Tibial nerve (tissue), 4 donors: ENCODE measurements around the gene SDK1.

Experiments
- CTCF ChIP-seq, 5 experiments: fragments of 200-600 bp in 3 of 5; fragments of 450-650 bp in 2 of 5; sonication (generic) in 3 of 5; IDR thresholded peaks; one replicate each; pipeline ENCODE4 v1.5.1; 2016 to 2019; ENCODE audit warnings: antibody characterized with exemption in 5 of 5, mild to moderate bottlenecking in 3 of 5, moderate library complexity in 2 of 5
- EP300 ChIP-seq, 2 donors: sonication (generic); formaldehyde crosslinking; IDR thresholded peaks; one replicate each; pipeline ENCODE4 v1.6.1; 2017; ENCODE audit warnings: antibody characterized with exemption in 2 of 2, mild to moderate bottlenecking in 1 of 2
- POLR2A ChIP-seq, 2 donors: fragments of 450-650 bp; IDR thresholded peaks; one replicate each; pipeline ENCODE4 v1.6.1; 2017; ENCODE audit warnings: antibody characterized with exemption in 2 of 2, mild to moderate bottlenecking in 2 of 2, moderate library complexity in 2 of 2

DNA sequence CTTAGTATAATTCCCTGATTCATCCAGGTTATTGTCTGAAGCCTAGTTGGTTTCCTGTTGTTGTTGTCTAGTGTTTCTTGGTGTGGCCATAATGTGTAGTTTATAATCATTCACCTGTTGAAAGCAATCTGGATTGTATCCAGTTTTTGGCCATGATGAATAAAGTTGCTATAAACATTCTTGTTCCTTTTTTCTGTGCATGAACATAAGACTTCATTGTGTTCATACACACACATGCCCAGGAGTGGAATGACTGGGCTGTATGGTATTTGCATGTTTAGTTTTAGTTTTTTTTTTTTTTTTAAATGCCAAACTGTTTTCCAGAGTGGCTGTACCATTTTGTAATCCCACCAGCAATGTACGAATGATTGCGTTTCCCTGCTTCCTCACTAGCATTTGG, 349.8 kb downstream of the SDK1 start:
- TF ChIP-seq CTCF (IDR thresholded peaks at IDR 0.05): no peak
- TF ChIP-seq POLR2A (IDR thresholded peaks at IDR 0.05): no peak
- TF ChIP-seq EP300 (IDR thresholded peaks at IDR 0.05): no peak
